Endothelial cell of umbilical vein (primary cell): ENCODE results near the gene JSRP1.

ENCODE experiments used
- TF ChIP-seq, protein P1 (sequence below), 2 donors: IDR thresholded peaks; 1 replicate in 1 of 2; 2 replicates in 1 of 2; pipeline ENCODE4 v1.5.1; 2011; ENCODE audit warnings: low read length in 2 of 2, mild to moderate bottlenecking in 2 of 2, moderate library complexity in 2 of 2, control low read depth in 1 of 2, inconsistent platforms in 1 of 2, low read depth in 1 of 2; ENCODE audit not compliant: insufficient read depth in 1 of 2; ENCODE audit errors: extremely low read depth in 1 of 2
- TF ChIP-seq, protein P2 (sequence below): IDR thresholded peaks from 2 replicates; pipeline ENCODE4 v1.6.1; 2011; ENCODE audit not compliant: insufficient read depth, insufficient read length

DNA sequence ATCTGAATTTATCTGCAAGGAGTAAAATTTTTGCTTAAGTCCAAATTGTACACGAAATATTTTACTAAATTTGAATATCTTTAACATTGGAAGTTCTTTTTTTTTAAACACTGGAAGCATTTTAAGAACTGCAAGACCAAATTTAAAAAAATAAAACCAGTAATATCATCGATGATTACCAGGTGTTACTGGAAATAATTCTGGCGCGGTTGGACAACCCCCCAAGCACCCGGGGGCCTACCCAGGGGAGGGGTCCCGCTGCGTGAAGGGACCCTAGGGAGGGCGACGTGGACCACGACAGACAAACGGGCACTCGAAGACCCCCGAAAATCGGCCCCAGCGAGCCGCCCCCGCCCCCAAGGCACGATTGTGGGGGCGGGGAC lies 12.6 kb upstream of the JSRP1 start:
- TF ChIP-seq, protein P1, sequence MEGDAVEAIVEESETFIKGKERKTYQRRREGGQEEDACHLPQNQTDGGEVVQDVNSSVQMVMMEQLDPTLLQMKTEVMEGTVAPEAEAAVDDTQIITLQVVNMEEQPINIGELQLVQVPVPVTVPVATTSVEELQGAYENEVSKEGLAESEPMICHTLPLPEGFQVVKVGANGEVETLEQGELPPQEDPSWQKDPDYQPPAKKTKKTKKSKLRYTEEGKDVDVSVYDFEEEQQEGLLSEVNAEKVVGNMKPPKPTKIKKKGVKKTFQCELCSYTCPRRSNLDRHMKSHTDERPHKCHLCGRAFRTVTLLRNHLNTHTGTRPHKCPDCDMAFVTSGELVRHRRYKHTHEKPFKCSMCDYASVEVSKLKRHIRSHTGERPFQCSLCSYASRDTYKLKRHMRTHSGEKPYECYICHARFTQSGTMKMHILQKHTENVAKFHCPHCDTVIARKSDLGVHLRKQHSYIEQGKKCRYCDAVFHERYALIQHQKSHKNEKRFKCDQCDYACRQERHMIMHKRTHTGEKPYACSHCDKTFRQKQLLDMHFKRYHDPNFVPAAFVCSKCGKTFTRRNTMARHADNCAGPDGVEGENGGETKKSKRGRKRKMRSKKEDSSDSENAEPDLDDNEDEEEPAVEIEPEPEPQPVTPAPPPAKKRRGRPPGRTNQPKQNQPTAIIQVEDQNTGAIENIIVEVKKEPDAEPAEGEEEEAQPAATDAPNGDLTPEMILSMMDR (IDR thresholded peaks at IDR 0.05; ENCODE audit: extremely low read depth in 1 of 2, insufficient read depth in 1 of 2, low read depth in 1 of 2, low read length in 2 of 2) = no peak
- TF ChIP-seq, protein P2, sequence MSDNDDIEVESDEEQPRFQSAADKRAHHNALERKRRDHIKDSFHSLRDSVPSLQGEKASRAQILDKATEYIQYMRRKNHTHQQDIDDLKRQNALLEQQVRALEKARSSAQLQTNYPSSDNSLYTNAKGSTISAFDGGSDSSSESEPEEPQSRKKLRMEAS = no peak
